GM19239 (cell line): ENCODE results near the gene ZFAND4.
A peak's percentile ranks its signal among the peaks of the same experiment; 100 is the strongest.
"Not testable (repeated sequence)": the region's sequence is repeated elsewhere in the genome, so short reads cannot be mapped to it uniquely, and the experiment has no call there.

Experiments
- DNase-seq: peaks from one replicate; pipeline ENCODE4 v3.0.0; 2011; ENCODE audit warnings: low spot score; ENCODE audit not compliant: insufficient read length
- FAIRE-seq: peaks from 2 replicates; lab custom pipeline; 2011; peaks lifted over from hg19 to GRCh38; lab: Jason Lieb, UNC

ZFAND4 gene

GRCh38 chr10:45672181-45673073 is at the start of gene ZFAND4:
TSS of gene ZFAND4 (minus strand) at chr10:45672772. CDS start at chr10:45663725, 9,047 bp downstream.
- FAIRE-seq (peak; percentile 93), DNase-seq (peak; percentile 97)

- not testable (repeated sequence) for DNase-seq, FAIRE-seq
Observed at GRCh38 chr10:45721503-45721902, 48.9 kb upstream of the ZFAND4 start.

- FAIRE-seq, DNase-seq: not testable (repeated sequence)
Observed at GRCh38 chr10:45717642-45718041, 45.1 kb upstream of the ZFAND4 start.

- FAIRE-seq, DNase-seq: not testable (repeated sequence)
Observed at GRCh38 chr10:45717053-45717452, 44.5 kb upstream of the ZFAND4 start.

GRCh38 chr10:45711223-45711622 is 38.7 kb upstream of the ZFAND4 start:
- not testable (repeated sequence) for FAIRE-seq, DNase-seq

GRCh38 chr10:45710200-45710796 is 37.7 kb upstream of the ZFAND4 start:
- not testable (repeated sequence) for DNase-seq, FAIRE-seq

- FAIRE-seq, DNase-seq: not testable (repeated sequence)
Observed at GRCh38 chr10:45678467-45678866, 5.9 kb upstream of the ZFAND4 start.

- DNase-seq (no peak), FAIRE-seq (no peak)
Observed at GRCh38 chr10:45675388-45675787, 2.8 kb upstream of the ZFAND4 start.

- FAIRE-seq (no peak), DNase-seq (no peak)
Observed at GRCh38 chr10:45673074-45673648, 589 bp upstream of the ZFAND4 start.

GRCh38 chr10:45671300-45671699 is 1.3 kb downstream of the ZFAND4 start:
- DNase-seq, FAIRE-seq: not testable (repeated sequence)

GRCh38 chr10:45669897-45670296 is 2.7 kb downstream of the ZFAND4 start:
- not testable (repeated sequence) for FAIRE-seq, DNase-seq

- FAIRE-seq (peak; percentile 83), DNase-seq (no peak)
Observed at GRCh38 chr10:45660876-45661411, 11.6 kb downstream of the ZFAND4 start.

GRCh38 chr10:45657033-45657926 is 15.3 kb downstream of the ZFAND4 start:
- DNase-seq (no peak), FAIRE-seq (peak; percentile 82)

- peak; percentile 37 for FAIRE-seq
Observed at GRCh38 chr10:45655219-45655618, 17.4 kb downstream of the ZFAND4 start.

GRCh38 chr10:45654753-45655141 is 17.8 kb downstream of the ZFAND4 start:
- DNase-seq, result not testable (repeated sequence)
- peak; percentile 82 for FAIRE-seq

More at GRCh38 chr10:45655219-45655618, 17.4 kb downstream of the ZFAND4 start:
- DNase-seq, result no peak

- DNase-seq (no peak), FAIRE-seq (peak; percentile 96)
Observed at GRCh38 chr10:45653454-45653853, 19.1 kb downstream of the ZFAND4 start.

- DNase-seq (no peak), FAIRE-seq (peak; percentile 64)
Observed at GRCh38 chr10:45652511-45652910, 20.1 kb downstream of the ZFAND4 start.

GRCh38 chr10:45649296-45649695 is 23.3 kb downstream of the ZFAND4 start:
- no peak for FAIRE-seq

GRCh38 chr10:45647118-45647517 is 25.5 kb downstream of the ZFAND4 start:
- FAIRE-seq (no peak), DNase-seq (no peak)

More at GRCh38 chr10:45649296-45649695, 23.3 kb downstream of the ZFAND4 start:
- no peak for DNase-seq
